Left lung (tissue), 14 donors: ENCODE results near the gene SAMD3. TPM values are rescaled to one million over a fixed set of nuclear protein-coding genes. Genes with fewer than 3 reads are reported as not detected.
"Not testable (repeated sequence)": the region's sequence is repeated elsewhere in the genome, so short reads cannot be mapped to it uniquely, and the experiment has no call there.

Experiments used
- ATAC-seq: fragments of 200-7000 bp; cut with Tn5 transposase; one replicate; pipeline ENCODE4 v1.9.1; 2020; ENCODE audit warnings: moderate library complexity
- DNase-seq, 4 donors: peaks; one replicate each; pipeline ENCODE4 v3.0.0-alpha.2; 2013 to 2020
- H3K27ac ChIP-seq, 2 donors: fragments of 200-600 bp; sonication (generic) in 1 of 2; one replicate each; pipeline versions ENCODE4 v1.5.0 to v1.8.0; 2020 to 2021
- H3K27me3 ChIP-seq, 2 donors: fragments of 200-600 bp; sonication (generic) in 1 of 2; one replicate each; pipeline versions ENCODE4 v1.5.0 to v1.8.0; 2020 to 2021
- H3K36me3 ChIP-seq, 2 donors: fragments of 200-600 bp; sonication (generic) in 1 of 2; one replicate each; pipeline versions ENCODE4 v1.5.0 to v1.8.0; 2020 to 2021
- H3K4me1 ChIP-seq, 2 donors: fragments of 200-600 bp; one replicate each; pipeline ENCODE4 v1.8.0; 2021
- H3K4me3 ChIP-seq, 2 donors: fragments of 200-600 bp; sonication (generic) in 1 of 2; one replicate each; pipeline versions ENCODE4 v1.5.0 to v1.8.0; 2020 to 2021; ENCODE audit warnings: mild to moderate bottlenecking in 1 of 2
- H3K9me3 ChIP-seq, 2 donors: fragments of 200-600 bp; sonication (generic) in 1 of 2; one replicate each; pipeline versions ENCODE4 v1.5.0 to v1.8.0; 2020 to 2021
- intact Hi-C, 2 donors: fragments of 100-400 bp; cut with DNase I; formaldehyde crosslinking; loops; one replicate each; pipeline versions ENCODE4 v1.11.2 to v1.14.2; 2022
- long read RNA-seq, 12 donors: library from polyadenylated mRNA in 2 of 12; unstranded in 2 of 12; transcript quantifications; one replicate each; pipeline ENCODE4 v2.0.0 and lab custom pipeline, GENCODE V29; 2019 to 2026
- polyA plus RNA-seq, 6 donors: library from polyadenylated mRNA; unstranded; fragments of 120-200 nt; gene quantifications; one replicate each; pipeline ENCODE4 v1.2.1, GENCODE V29; 2013; ENCODE audit not compliant: insufficient read length in 6 of 6
- total RNA-seq, 2 donors: library from RNA; stranded (reverse); fragmentation: NEBNext Ultra II Directional; extraction: Animal tissue kit (Norgen Biotek cat#: 25700); gene quantifications; one replicate each; pipeline ENCODE4 v1.2.1, GENCODE V29; 2021
- TF ChIP-seq, protein P1 (sequence below), 2 donors: fragments of 200-600 bp; sonication (generic) in 1 of 2; IDR thresholded peaks; one replicate each; pipeline versions ENCODE4 v1.5.0 to v1.8.0; 2021; ENCODE audit warnings: antibody characterized with exemption in 2 of 2
- donor health status: DM: no; HTN: yes; CAD: no.
- donor health status: DM: no; HTN: no; CAD: no.

Gene SAMD3
- total RNA-seq (1 to 10 TPM; 2.7 TPM), polyA plus RNA-seq (1 to 10 TPM in 3 of 6 donors, under 1 TPM in 3; 0.56 to 1.8 (median 1.1) TPM)
- long read RNA-seq, donor 1: 0 reads
- long read RNA-seq, donor 2: 0 reads
- long read RNA-seq, donor 3: 0 reads
- long read RNA-seq, donor 4, partial matches to known transcripts: 1 of 1 reads
- long read RNA-seq, donor 4, other reads (novel, unspliced or antisense): 0 of 1 reads
- long read RNA-seq, donor 5: 0 reads
- long read RNA-seq, donor 6: 0 reads
- long read RNA-seq, donor 7: 0 reads
- long read RNA-seq, donor 8: 0 reads
- long read RNA-seq, donor 9: 0 reads
- long read RNA-seq, donor 10: 0 reads
- long read RNA-seq, donor 11: 0 reads
- long read RNA-seq, donor 12: 0 reads

- H3K27me3 ChIP-seq: no peaks in the 10 kb centered on the region
- no peak within 1 kb of the TSS for H3K4me3 ChIP-seq
- H3K36me3 ChIP-seq: no peaks in the 10 kb centered on the region
- TF ChIP-seq, protein P1, sequence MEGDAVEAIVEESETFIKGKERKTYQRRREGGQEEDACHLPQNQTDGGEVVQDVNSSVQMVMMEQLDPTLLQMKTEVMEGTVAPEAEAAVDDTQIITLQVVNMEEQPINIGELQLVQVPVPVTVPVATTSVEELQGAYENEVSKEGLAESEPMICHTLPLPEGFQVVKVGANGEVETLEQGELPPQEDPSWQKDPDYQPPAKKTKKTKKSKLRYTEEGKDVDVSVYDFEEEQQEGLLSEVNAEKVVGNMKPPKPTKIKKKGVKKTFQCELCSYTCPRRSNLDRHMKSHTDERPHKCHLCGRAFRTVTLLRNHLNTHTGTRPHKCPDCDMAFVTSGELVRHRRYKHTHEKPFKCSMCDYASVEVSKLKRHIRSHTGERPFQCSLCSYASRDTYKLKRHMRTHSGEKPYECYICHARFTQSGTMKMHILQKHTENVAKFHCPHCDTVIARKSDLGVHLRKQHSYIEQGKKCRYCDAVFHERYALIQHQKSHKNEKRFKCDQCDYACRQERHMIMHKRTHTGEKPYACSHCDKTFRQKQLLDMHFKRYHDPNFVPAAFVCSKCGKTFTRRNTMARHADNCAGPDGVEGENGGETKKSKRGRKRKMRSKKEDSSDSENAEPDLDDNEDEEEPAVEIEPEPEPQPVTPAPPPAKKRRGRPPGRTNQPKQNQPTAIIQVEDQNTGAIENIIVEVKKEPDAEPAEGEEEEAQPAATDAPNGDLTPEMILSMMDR (IDR thresholded peaks at IDR 0.05): no peak
- intact Hi-C loops: no loop called here
- H3K27ac ChIP-seq: no peak within 1 kb of the TSS
- DNase-seq (no peak), ATAC-seq (no peak)
- no peaks in the 10 kb centered on the region for H3K9me3 ChIP-seq
- no peaks in the 10 kb centered on the region for H3K4me1 ChIP-seq
Observed at GRCh38 chr6:130222775-130223174, at the start of gene SAMD3. Gene SAMD3, minus strand, starts transcription at chr6:130222951. Its CDS starts 7,678 bp downstream, at chr6:130215273.

GRCh38 chr6:130269969-130270635, 47.4 kb upstream of the SAMD3 start:
- no peaks in the 10 kb centered on the region for H3K4me1 ChIP-seq
- ATAC-seq: no peak
- intact Hi-C loops: no loop called here
- H3K4me3 ChIP-seq: no peak overlapping the region
- no peak for DNase-seq
- no peaks in the 10 kb centered on the region for H3K36me3 ChIP-seq
- no peak overlapping the region for H3K27ac ChIP-seq
- peaks cover 0 to 31% of the 10 kb centered on the region in 2 donors for H3K9me3 ChIP-seq
- TF ChIP-seq, protein P1 (IDR thresholded peaks at IDR 0.05): no peak
- H3K27me3 ChIP-seq: no peaks in the 10 kb centered on the region

GRCh38 chr6:130265553-130265952, 42.8 kb upstream of the SAMD3 start:
- H3K4me3 ChIP-seq, H3K27ac ChIP-seq, ATAC-seq, H3K36me3 ChIP-seq, intact Hi-C loops, H3K9me3 ChIP-seq, H3K27me3 ChIP-seq, H3K4me1 ChIP-seq, DNase-seq: not testable (repeated sequence)

DNA sequence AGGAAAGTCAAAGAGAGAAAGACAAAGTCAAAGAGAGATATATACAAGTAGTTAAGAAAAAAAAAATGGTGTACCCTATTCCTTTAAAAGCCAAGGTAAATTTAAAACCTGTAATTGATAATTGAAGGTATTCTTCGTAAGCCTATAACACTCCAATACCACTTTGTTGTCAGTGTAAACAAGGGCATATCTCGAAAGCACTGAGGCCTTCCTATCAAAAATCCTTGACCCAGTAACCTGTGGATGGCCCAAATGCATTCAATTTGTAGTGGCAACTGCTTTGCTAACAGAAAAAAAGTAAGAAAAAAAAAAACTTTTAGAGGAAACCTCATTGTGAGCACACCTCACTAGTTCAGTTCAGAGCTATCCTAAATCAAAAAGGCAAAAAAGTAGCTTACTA, 39.3 kb upstream of the SAMD3 start:
- no peaks in the 10 kb centered on the region for H3K36me3 ChIP-seq
- no peaks in the 10 kb centered on the region for H3K4me1 ChIP-seq
- H3K27me3 ChIP-seq: no peaks in the 10 kb centered on the region
- DNase-seq: no peak
- TF ChIP-seq, protein P1 (IDR thresholded peaks at IDR 0.05): no peak
- intact Hi-C loops: no loop called here
- H3K4me3 ChIP-seq: no peak overlapping the region
- H3K9me3 ChIP-seq: peaks cover 0 to 7% of the 10 kb centered on the region in 2 donors
- ATAC-seq: no peak
- no peak overlapping the region for H3K27ac ChIP-seq

DNA sequence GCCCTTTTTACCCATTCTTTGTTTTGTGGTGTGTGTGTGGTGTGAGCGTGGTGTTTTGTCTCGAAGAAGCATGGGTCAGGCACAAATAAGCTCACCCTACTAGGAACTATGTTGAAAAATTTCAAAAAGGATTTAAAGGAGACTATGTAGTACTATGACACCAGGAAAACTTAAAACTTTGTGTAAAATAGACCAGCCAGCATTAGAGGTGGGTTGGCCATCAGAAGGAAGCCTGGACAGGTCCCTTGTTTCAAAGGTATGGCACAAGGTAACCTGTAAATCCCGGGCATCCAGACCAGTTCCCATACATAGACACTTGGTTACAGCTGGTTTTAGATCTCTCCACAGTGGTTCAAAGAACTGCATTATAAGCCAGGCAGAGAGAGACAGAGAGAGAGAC, 38.8 kb upstream of the SAMD3 start:
- H3K27ac ChIP-seq, ATAC-seq, H3K36me3 ChIP-seq, DNase-seq, H3K4me3 ChIP-seq, H3K9me3 ChIP-seq, intact Hi-C loops, H3K4me1 ChIP-seq, H3K27me3 ChIP-seq: not testable (repeated sequence)

DNA sequence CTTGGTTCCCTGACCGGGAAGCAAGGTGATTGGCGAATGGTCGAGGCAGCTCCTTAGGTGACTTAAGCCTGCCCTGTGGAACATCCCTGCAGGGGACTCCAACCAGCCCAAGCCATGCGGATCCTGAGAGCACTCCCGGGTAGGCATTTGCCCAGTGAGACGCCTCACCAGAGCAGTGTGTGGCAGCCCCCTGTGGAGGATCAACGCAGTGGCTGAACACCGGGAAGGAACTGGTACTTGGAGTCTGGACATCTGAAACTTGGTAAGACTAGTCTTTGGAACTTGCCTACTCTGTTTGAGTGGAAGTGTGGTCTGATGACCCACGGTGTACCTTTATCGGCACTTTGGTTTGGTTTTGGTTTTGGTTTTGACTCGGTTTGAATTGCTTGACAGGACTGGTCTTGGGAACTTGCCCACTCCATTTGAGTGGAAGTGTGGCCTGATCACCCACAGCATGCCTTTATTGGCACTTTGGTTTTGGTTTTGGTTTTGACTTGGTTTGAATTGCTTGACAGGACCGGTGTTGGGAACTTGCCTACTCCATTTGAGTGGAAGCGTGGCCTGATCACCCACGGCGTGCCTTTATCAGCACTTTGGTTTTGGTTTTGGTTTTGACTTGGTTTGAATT, 38.0 kb upstream of the SAMD3 start:
- H3K27ac ChIP-seq, H3K4me1 ChIP-seq, H3K4me3 ChIP-seq, H3K36me3 ChIP-seq, ATAC-seq, intact Hi-C loops, H3K9me3 ChIP-seq, DNase-seq, H3K27me3 ChIP-seq: not testable (repeated sequence)

DNA sequence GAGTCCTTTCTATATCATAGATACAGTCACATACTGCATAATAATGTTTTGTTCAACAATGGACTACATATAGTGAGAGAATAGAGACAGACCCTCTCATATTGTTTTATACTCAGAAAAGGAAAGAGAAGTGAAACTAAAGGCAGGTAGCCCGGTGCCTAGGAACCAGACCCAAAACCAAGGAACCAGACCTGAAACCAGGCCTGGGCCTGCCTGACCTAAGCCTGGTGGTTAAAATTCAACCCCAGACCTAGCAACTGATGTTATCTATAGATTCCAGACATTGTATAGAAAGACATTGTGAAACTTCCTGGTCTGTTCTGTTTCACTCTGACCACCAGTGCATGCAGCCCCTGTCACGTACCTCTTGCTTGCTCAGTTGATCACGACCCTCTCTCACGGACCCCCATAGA, 37.3 kb upstream of the SAMD3 start:
- DNase-seq, H3K27me3 ChIP-seq, ATAC-seq, H3K4me1 ChIP-seq, H3K9me3 ChIP-seq, H3K36me3 ChIP-seq, H3K4me3 ChIP-seq, intact Hi-C loops, H3K27ac ChIP-seq: not testable (repeated sequence)
